RPMI7951 (cell line): ENCODE results near the gene ST8SIA4. TPM values are rescaled to one million over a fixed set of nuclear protein-coding genes. Genes with fewer than 3 reads are reported as not detected.
"Not testable (repeated sequence)": the region's sequence is repeated elsewhere in the genome, so short reads cannot be mapped to it uniquely, and the experiment has no call there.

Source experiments
- DNase-seq: peaks from one replicate; pipeline ENCODE4 v3.0.0-alpha.2; 2012; ENCODE audit warnings: low read depth
- total RNA-seq: library from RNA; depleted of rRNA; stranded (reverse); fragments of >200 nt; shearing (Covaris generic); gene quantifications from 2 replicates; pipeline ENCODE4 v1.2.3, GENCODE V29; 2014

The ST8SIA4 gene
- total RNA-seq, 1 experiment from 2014 or later = 0.36 TPM

GRCh38 chr5:100787648-100788047 is 115.4 kb downstream of the ST8SIA4 start:
- DNase-seq = no peak

GRCh38 chr5:100785536-100785935 is 117.5 kb downstream of the ST8SIA4 start:
- DNase-seq = not testable (repeated sequence)

- no peak for DNase-seq
These were observed 122.7 kb downstream of the ST8SIA4 start for GRCh38 chr5:100780376-100780870.

GRCh38 chr5:100779669-100780375 is 123.3 kb downstream of the ST8SIA4 start:
- DNase-seq = no peak

GRCh38 chr5:100777680-100778300 is 125.3 kb downstream of the ST8SIA4 start:
- peak; percentile 75 for DNase-seq

GRCh38 chr5:100775533-100775855 is 127.6 kb downstream of the ST8SIA4 start:
- no peak for DNase-seq

GRCh38 chr5:100772548-100772947 is 130.5 kb downstream of the ST8SIA4 start:
- DNase-seq = no peak

GRCh38 chr5:100772006-100772405 is 131.1 kb downstream of the ST8SIA4 start:
- no peak for DNase-seq

- no peak for DNase-seq
These were observed 131.9 kb downstream of the ST8SIA4 start for GRCh38 chr5:100771181-100771580.

- no peak for DNase-seq
These were observed 134.9 kb downstream of the ST8SIA4 start for GRCh38 chr5:100768221-100768620.

- DNase-seq = no peak
These were observed 140.1 kb downstream of the ST8SIA4 start for GRCh38 chr5:100762995-100763394.

- DNase-seq = no peak
These were observed 141.0 kb downstream of the ST8SIA4 start for GRCh38 chr5:100762108-100762507.

GRCh38 chr5:100761192-100761591 is 141.9 kb downstream of the ST8SIA4 start:
- no peak for DNase-seq

- no peak for DNase-seq
These were observed 142.4 kb downstream of the ST8SIA4 start for GRCh38 chr5:100760688-100761087.

GRCh38 chr5:100758780-100759179 is 144.3 kb downstream of the ST8SIA4 start:
- DNase-seq = no peak

- DNase-seq = no peak
These were observed 144.8 kb downstream of the ST8SIA4 start for GRCh38 chr5:100758306-100758705.

- no peak for DNase-seq
These were observed 145.5 kb downstream of the ST8SIA4 start for GRCh38 chr5:100757618-100758017.
